T-helper 2 cell treated with Interferon-gamma antibody and Interleukin-4, amounts not matched to agents 5 μg/mL and 100 μg/mL, for 36 hours (primary cell): ENCODE measurements around the gene PTPRG.

Experiments
- DNase-seq: peaks from one replicate; pipeline ENCODE4 v3.0.0; 2021; ENCODE audit warnings: low spot score
- H3K27ac Mint-ChIP-seq: one replicate; pipeline ENCODE4 v1.8.0; 2021; ENCODE audit warnings: mild to moderate bottlenecking, mixed read lengths
- H3K27me3 Mint-ChIP-seq: one replicate; pipeline ENCODE4 v1.8.0; 2021; ENCODE audit warnings: low read depth, mixed read lengths
- H3K36me3 Mint-ChIP-seq: one replicate; pipeline ENCODE4 v1.8.0; 2021; ENCODE audit warnings: low read depth, mixed read lengths
- H3K4me1 Mint-ChIP-seq: one replicate; pipeline ENCODE4 v1.8.0; 2021; ENCODE audit warnings: low read depth, mixed read lengths
- H3K4me3 Mint-ChIP-seq: one replicate; pipeline ENCODE4 v1.8.0; 2022; ENCODE audit warnings: mild to moderate bottlenecking, moderate library complexity, mixed read lengths
- H3K9me3 Mint-ChIP-seq: one replicate; pipeline ENCODE4 v1.8.0; 2021; ENCODE audit warnings: mixed read lengths

Gene PTPRG

DNA sequence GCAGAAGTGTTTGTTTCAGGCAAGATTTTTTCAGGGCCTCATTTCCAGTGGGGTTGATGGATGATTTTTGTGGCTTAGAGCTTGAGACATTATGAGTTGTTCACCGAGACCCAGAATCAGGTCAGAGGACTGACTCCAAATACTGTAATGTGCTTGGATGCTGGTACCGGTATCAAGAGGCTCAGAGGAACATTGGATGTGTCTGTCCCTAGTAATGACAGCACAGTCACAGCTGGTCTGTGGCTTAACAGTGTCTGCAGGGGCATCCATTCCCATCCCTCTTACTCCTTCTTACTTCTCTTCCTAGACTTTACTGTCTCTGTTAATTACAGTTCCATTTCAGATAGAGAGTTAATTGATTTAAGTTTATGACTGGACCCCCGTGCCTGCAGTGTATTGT lies 107.8 kb downstream of the PTPRG start:
- no peaks in the 10 kb centered on the region for H3K36me3 Mint-ChIP-seq
- no peaks in the 10 kb centered on the region for H3K4me1 Mint-ChIP-seq
- no peaks in the 10 kb centered on the region for H3K27me3 Mint-ChIP-seq
- no peak for DNase-seq
- no peak overlapping the region for H3K4me3 Mint-ChIP-seq
- no peaks in the 10 kb centered on the region for H3K9me3 Mint-ChIP-seq
- no peak overlapping the region for H3K27ac Mint-ChIP-seq

GRCh38 chr3:61669668-61670299 lies 108.4 kb downstream of the PTPRG start:
- no peak for DNase-seq
- no peaks in the 10 kb centered on the region for H3K36me3 Mint-ChIP-seq
- no peak overlapping the region for H3K4me3 Mint-ChIP-seq

GRCh38 chr3:61673651-61674050 lies 112.3 kb downstream of the PTPRG start:
- H3K4me3 Mint-ChIP-seq = no peak overlapping the region
- H3K36me3 Mint-ChIP-seq = no peaks in the 10 kb centered on the region
- DNase-seq = no peak
- no peaks in the 10 kb centered on the region for H3K27me3 Mint-ChIP-seq
- H3K27ac Mint-ChIP-seq = no peak overlapping the region
- H3K4me1 Mint-ChIP-seq = no peaks in the 10 kb centered on the region
- no peaks in the 10 kb centered on the region for H3K9me3 Mint-ChIP-seq

More at GRCh38 chr3:61669668-61670299, 108.4 kb downstream of the PTPRG start:
- no peak overlapping the region for H3K27ac Mint-ChIP-seq
- H3K27me3 Mint-ChIP-seq = no peaks in the 10 kb centered on the region
- H3K4me1 Mint-ChIP-seq = no peaks in the 10 kb centered on the region
- no peaks in the 10 kb centered on the region for H3K9me3 Mint-ChIP-seq

DNA sequence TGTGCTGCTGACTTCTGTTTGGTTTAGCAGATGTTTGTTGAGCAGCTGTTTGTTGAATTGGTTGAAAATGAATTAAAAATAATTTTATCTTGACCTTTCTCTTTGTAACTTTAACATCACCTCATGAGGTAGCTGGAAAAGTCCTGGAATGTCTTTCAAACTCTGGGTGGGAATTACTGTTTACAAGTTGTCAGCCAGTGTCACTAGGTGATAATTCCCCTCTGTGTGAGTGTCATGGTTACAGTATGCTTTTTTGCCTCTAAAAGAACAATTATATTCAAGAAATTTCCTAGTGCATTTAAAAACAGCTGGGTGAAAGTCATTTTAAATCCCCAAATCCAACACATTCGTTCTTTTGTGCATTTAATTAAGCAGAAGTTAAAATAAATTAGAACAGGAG lies 113.2 kb downstream of the PTPRG start:
- Mint-ChIP-seq H3K4me1 (no peaks in the 10 kb centered on the region), H3K4me3 (no peak overlapping the region), H3K9me3 (no peaks in the 10 kb centered on the region), H3K36me3 (no peaks in the 10 kb centered on the region), H3K27ac (no peak overlapping the region), H3K27me3 (no peaks in the 10 kb centered on the region)
- no peak for DNase-seq

- H3K27me3 Mint-ChIP-seq = no peaks in the 10 kb centered on the region
- no peak for DNase-seq
- no peaks in the 10 kb centered on the region for H3K4me1 Mint-ChIP-seq
- H3K9me3 Mint-ChIP-seq = no peaks in the 10 kb centered on the region
- H3K4me3 Mint-ChIP-seq = no peak overlapping the region
- no peaks in the 10 kb centered on the region for H3K36me3 Mint-ChIP-seq
- no peak overlapping the region for H3K27ac Mint-ChIP-seq
Measured at GRCh38 chr3:61679026-61679425, 117.7 kb downstream of the PTPRG start.

DNA sequence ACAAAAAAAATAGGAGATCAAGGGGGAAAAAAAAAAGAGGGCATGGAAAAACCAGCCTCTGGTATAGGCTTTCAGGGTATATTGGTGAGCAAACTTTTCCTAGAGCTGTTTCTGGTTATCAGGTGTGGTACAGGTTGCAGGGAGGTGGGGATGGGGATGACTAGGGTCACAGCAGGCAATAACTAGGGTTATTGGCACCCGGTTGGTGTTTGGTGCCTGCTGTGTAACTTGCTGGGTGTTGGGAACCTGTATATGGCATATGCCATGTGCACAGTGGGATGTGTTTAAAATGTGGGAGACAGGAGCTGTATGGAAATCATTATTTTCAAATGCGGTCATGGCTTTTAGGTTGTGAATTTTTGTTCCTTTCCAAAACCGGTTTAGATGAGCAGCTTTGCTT lies 119.2 kb downstream of the PTPRG start:
- Mint-ChIP-seq H3K27me3 (no peaks in the 10 kb centered on the region), H3K36me3 (no peaks in the 10 kb centered on the region), H3K27ac (no peak overlapping the region), H3K9me3 (no peaks in the 10 kb centered on the region), H3K4me3 (no peak overlapping the region), H3K4me1 (no peaks in the 10 kb centered on the region)
- DNase-seq = no peak

DNA sequence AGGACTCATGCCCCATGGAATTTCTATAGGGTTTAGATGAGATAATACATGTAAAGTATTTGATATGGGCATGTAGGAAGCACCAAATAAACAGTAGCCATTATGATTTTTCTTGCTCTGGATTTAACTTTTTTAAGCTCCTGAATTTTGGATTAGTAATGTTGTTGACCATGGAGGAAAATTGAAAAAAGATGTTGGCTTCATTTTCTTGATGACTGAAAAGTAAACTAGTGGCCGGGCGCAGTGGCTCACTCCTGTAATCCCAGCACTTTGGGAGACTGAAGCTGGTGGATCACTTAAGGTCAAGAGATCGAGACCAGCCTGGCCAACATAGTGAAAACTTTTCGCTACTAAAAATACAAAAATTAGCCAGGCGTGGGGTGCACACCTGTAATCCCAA lies 120.3 kb downstream of the PTPRG start:
- H3K27ac Mint-ChIP-seq = no peak overlapping the region
- H3K4me1 Mint-ChIP-seq = no peaks in the 10 kb centered on the region
- DNase-seq = no peak
- no peaks in the 10 kb centered on the region for H3K9me3 Mint-ChIP-seq
- H3K4me3 Mint-ChIP-seq = no peak overlapping the region
- no peaks in the 10 kb centered on the region for H3K36me3 Mint-ChIP-seq
- no peaks in the 10 kb centered on the region for H3K27me3 Mint-ChIP-seq

DNA sequence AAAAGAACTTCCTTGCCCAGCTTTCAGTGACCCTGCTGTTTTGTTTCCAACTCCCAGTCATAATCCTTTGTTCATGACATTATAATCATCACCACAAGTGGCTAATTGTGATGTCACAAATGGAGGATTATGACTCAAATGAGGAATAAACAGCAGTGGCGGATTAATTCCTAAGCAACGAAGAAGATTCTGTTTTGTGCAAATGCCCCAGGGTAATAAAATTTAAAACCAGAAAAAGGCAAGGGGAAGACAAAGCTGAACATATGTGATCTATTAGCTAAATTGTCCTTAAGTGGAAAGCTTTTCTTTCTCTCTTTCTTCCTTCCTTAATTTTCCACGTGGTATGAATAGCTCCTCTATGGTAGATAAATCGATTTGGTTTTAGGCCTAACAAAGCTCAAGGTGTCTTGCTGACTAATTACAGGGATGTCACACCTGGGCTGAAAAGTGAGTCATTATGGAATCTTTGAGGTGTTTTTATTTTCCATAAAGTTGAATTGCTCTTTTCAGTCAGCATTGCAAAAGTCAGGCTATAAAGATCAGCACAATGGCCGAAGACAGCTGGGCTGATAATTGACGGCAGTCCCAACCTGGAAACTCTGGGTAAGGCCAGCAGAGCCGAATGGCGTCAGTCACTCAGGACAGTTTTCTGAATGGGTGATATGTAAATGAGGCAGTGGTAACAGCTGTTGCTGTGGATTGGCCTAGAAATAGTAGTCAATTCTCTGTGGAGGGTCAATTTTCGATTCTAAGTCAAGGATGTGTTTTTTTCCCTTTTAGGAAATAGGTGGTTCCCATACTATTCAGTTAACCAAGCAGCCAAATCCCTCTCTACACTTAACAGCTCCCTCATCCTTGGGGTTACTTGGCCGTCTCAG lies 121.5 kb downstream of the PTPRG start:
- Mint-ChIP-seq H3K27ac (no peak overlapping the region), H3K9me3 (no peaks in the 10 kb centered on the region), H3K27me3 (no peaks in the 10 kb centered on the region), H3K36me3 (no peaks in the 10 kb centered on the region), H3K4me1 (no peaks in the 10 kb centered on the region), H3K4me3 (no peak overlapping the region)
- DNase-seq = no peak

DNA sequence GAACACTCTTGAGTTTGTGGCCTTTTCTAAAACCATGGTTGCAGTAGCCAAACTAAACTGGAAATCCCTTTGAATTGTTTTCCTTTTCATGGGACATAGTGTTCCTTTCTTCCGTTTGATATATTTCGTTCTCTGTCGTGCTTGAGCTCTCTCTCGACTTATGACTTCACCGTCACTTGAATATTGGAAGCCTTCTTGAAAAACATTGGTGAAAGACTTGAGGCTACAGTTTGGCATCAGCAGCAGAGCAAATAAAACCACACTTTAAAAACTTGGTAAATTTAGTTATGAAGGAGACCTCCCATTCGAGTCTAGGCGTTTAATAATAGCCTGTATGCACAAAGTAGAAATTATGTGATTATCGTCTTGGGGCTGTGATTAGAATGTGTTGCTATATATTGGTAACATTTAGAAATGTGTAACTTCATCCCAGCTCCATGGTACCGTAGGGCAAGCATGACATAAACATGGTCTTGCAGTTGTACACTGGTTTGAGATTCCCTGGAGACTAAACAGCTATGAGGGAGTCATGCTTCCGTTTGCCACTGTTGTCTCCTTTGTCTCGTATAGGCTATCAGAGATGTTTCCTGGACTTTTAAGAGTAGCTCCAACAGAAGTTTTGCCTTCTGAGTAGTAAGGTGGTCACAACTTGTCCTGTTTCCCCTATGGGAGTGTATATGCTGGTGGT lies 122.3 kb downstream of the PTPRG start:
- Mint-ChIP-seq H3K9me3 (no peaks in the 10 kb centered on the region), H3K27me3 (no peaks in the 10 kb centered on the region), H3K27ac (no peak overlapping the region), H3K36me3 (no peaks in the 10 kb centered on the region), H3K4me1 (no peaks in the 10 kb centered on the region), H3K4me3 (no peak overlapping the region)
- DNase-seq = no peak

DNA sequence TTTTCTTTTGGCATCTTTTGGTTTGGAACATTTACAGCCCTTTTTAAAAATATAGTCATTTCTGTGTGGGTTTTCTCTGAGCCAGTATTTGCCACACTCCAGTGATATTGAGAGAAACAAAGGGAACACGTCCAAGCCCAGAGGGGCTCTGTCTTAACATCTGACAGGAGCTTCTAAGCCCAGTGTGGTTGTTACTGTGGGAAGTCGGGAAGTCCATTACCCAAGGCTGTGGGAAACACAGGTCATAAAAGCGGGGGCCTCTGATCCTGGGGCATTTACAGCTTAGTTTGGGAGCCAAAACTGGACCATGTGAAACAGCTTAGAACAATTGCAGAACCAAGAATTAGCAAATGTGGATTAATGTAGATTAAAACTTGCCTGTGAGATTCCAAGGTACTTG lies 123.0 kb downstream of the PTPRG start:
- no peak for DNase-seq
- no peaks in the 10 kb centered on the region for H3K9me3 Mint-ChIP-seq
- H3K27ac Mint-ChIP-seq = no peak overlapping the region
- no peaks in the 10 kb centered on the region for H3K36me3 Mint-ChIP-seq
- no peaks in the 10 kb centered on the region for H3K4me1 Mint-ChIP-seq
- H3K4me3 Mint-ChIP-seq = no peak overlapping the region
- no peaks in the 10 kb centered on the region for H3K27me3 Mint-ChIP-seq

DNA sequence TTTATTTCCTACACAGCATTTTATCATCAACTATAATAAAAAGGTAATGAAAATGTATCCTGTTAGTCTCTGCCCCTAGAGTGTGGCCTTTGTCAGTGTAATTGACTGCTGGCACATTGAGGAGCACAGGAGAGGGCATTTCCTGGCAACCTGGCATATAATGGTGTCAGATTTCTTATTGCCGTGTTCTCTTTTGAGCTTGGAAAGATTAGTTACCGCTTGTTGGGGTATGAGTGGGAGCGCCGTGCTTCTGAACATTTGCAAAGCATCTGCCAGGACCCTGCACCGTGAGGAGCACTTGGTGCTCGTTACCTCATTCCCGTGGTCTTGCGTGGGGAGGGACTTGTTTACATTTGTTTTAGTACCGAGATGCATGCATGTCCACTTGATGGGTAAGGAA lies 124.4 kb downstream of the PTPRG start:
- Mint-ChIP-seq H3K27ac (no peak overlapping the region), H3K4me1 (no peaks in the 10 kb centered on the region), H3K9me3 (no peaks in the 10 kb centered on the region), H3K36me3 (no peaks in the 10 kb centered on the region), H3K27me3 (no peaks in the 10 kb centered on the region), H3K4me3 (no peak overlapping the region)
- DNase-seq = no peak

- Mint-ChIP-seq H3K36me3 (no peaks in the 10 kb centered on the region), H3K27me3 (no peaks in the 10 kb centered on the region), H3K4me3 (no peak overlapping the region), H3K4me1 (no peaks in the 10 kb centered on the region), H3K9me3 (no peaks in the 10 kb centered on the region), H3K27ac (no peak overlapping the region)
- DNase-seq = no peak
Measured at GRCh38 chr3:61686228-61686648, 124.9 kb downstream of the PTPRG start.

- H3K27ac Mint-ChIP-seq = no peak overlapping the region
- H3K9me3 Mint-ChIP-seq = no peaks in the 10 kb centered on the region
- H3K27me3 Mint-ChIP-seq = no peaks in the 10 kb centered on the region
- no peak overlapping the region for H3K4me3 Mint-ChIP-seq
- H3K36me3 Mint-ChIP-seq = no peaks in the 10 kb centered on the region
- H3K4me1 Mint-ChIP-seq = no peaks in the 10 kb centered on the region
- DNase-seq = no peak
Measured at GRCh38 chr3:61687206-61687605, 125.8 kb downstream of the PTPRG start.

- no peaks in the 10 kb centered on the region for H3K36me3 Mint-ChIP-seq
- H3K27me3 Mint-ChIP-seq = no peaks in the 10 kb centered on the region
- no peak for DNase-seq
- no peak overlapping the region for H3K27ac Mint-ChIP-seq
- no peaks in the 10 kb centered on the region for H3K4me1 Mint-ChIP-seq
- no peaks in the 10 kb centered on the region for H3K9me3 Mint-ChIP-seq
- no peak overlapping the region for H3K4me3 Mint-ChIP-seq
Measured at GRCh38 chr3:61687663-61688306, 126.4 kb downstream of the PTPRG start.
